IMR-90 (cell line): ENCODE measurements around the gene FKTN. TPM values are rescaled to one million over a fixed set of nuclear protein-coding genes. Genes with fewer than 3 reads are reported as not detected.

Source experiments
- ATAC-seq: fragments of 200-7000 bp; cut with Tn5 transposase; 2 replicates; pipeline ENCODE4 v1.9.1; 2020; ENCODE audit warnings: low read depth, mild to moderate bottlenecking, moderate library complexity
- BruUV-seq: library from RNA; stranded (reverse); fragments of 400-500 nt; replicated peaks from 2 replicates; lab custom pipeline; 2021; lab: Mats Ljungman, UMichigan
- CTCF ChIA-PET: fragments of 300-600 bp; formaldehyde crosslinking; extraction: SDS; loops from one replicate; lab custom pipeline; 2021; ENCODE audit warnings: antibody characterized with exemption; lab: Yijun Ruan, JAX
- POLR2A ChIA-PET: fragments of 300-600 bp; sonication (Branson Sonifier 250); formaldehyde crosslinking; loops from one replicate; lab custom pipeline; 2022; ENCODE audit warnings: antibody characterized with exemption; ENCODE audit not compliant: unreplicated experiment; lab: Charles Lee
- DNase-seq: peaks from one replicate; pipeline ENCODE4 v3.0.0; 2013
- H2AFZ ChIP-seq: replicated peaks from 2 replicates; pipeline ENCODE3; 2013; ENCODE audit warnings: low read length, mild to moderate bottlenecking; ENCODE audit not compliant: poor library complexity
- H2AK5ac ChIP-seq: 2 replicates; pipeline ENCODE4 v1.6.1; 2013; ENCODE audit warnings: low read depth, low read length, inconsistent platforms
- H2AK9ac ChIP-seq: replicated peaks from 2 replicates; pipeline ENCODE3; 2013; ENCODE audit warnings: mild to moderate bottlenecking, low read depth, low read length, moderate library complexity; ENCODE audit not compliant: poor library complexity
- H2BK120ac ChIP-seq: 2 replicates; pipeline ENCODE4 v1.6.1; 2013; ENCODE audit warnings: low read depth, low read length, inconsistent platforms
- H2BK15ac ChIP-seq: 3 replicates; pipeline ENCODE4 v1.6.1; 2013; ENCODE audit warnings: low read depth, low read length, inconsistent platforms
- H2BK20ac ChIP-seq: 2 replicates; pipeline ENCODE4 v1.6.1; 2013; ENCODE audit warnings: low read depth, mild to moderate bottlenecking, inconsistent platforms, low read length, moderate library complexity
- H2BK5ac ChIP-seq: 2 replicates; pipeline ENCODE4 v1.6.1; 2013; ENCODE audit warnings: mild to moderate bottlenecking, low read depth, low read length, inconsistent platforms; ENCODE audit not compliant: poor library complexity, severe bottlenecking
- H3K14ac ChIP-seq: replicated peaks from 2 replicates; pipeline ENCODE4 v1.6.1; 2013; ENCODE audit warnings: low read depth, low read length, inconsistent platforms
- H3K18ac ChIP-seq: 2 replicates; pipeline ENCODE4 v1.6.1; 2013; ENCODE audit warnings: low read depth, low read length, control low read depth
- H3K23ac ChIP-seq: 2 replicates; pipeline ENCODE4 v1.6.1; 2013; ENCODE audit warnings: low read depth, low read length, inconsistent platforms
- H3K27ac ChIP-seq: 2 replicates; pipeline ENCODE4 v1.5.1; 2013; ENCODE audit warnings: mild to moderate bottlenecking, control low read depth, low read length; ENCODE audit not compliant: insufficient read depth
- H3K27me3 ChIP-seq: 2 replicates; pipeline ENCODE4 v1.6.1; 2013; ENCODE audit warnings: low read length; ENCODE audit not compliant: control insufficient read depth, insufficient read depth
- H3K36me3 ChIP-seq: 2 replicates; pipeline ENCODE4 v1.6.1; 2013; ENCODE audit warnings: low read length, mixed read lengths; ENCODE audit not compliant: control insufficient read depth, insufficient read depth
- H3K4ac ChIP-seq: 2 replicates; pipeline ENCODE4 v1.6.1; 2013; ENCODE audit warnings: low read depth, low read length, inconsistent platforms
- H3K4me1 ChIP-seq: 2 replicates; pipeline ENCODE4 v1.6.1; 2013; ENCODE audit warnings: low read length, mixed read lengths; ENCODE audit not compliant: control insufficient read depth, insufficient read depth
- H3K4me2 ChIP-seq: 2 replicates; pipeline ENCODE4 v1.6.1; 2013; ENCODE audit warnings: low read depth, mild to moderate bottlenecking, control low read depth, low read length, moderate library complexity
- H3K4me3 ChIP-seq: 2 replicates; pipeline ENCODE4 v1.5.1; 2013; ENCODE audit warnings: low read depth, mild to moderate bottlenecking, control low read depth, low read length, moderate library complexity; ENCODE audit not compliant: insufficient read depth
- H3K56ac ChIP-seq: 2 replicates; pipeline ENCODE4 v1.6.1; 2013; ENCODE audit warnings: low read length, inconsistent platforms; ENCODE audit not compliant: insufficient read depth; ENCODE audit errors: extremely low read depth
- H3K79me1 ChIP-seq, 2 experiments: 2 replicates each; pipeline ENCODE4 v1.6.1; 2013; ENCODE audit warnings: low read length in 2 of 2, inconsistent platforms in 1 of 2, low read depth in 1 of 2
- H3K9ac ChIP-seq: 2 replicates; pipeline ENCODE4 v1.6.1; 2013; ENCODE audit warnings: low read depth, low read length, control low read depth
- H3K9me1 ChIP-seq: 2 replicates; pipeline ENCODE4 v1.6.1; 2013; ENCODE audit warnings: low read length, inconsistent platforms; ENCODE audit not compliant: insufficient read depth
- H3K9me3 ChIP-seq: 2 replicates; pipeline ENCODE4 v1.6.1; 2013; ENCODE audit warnings: low read length; ENCODE audit not compliant: control insufficient read depth, insufficient read depth
- H4K20me1 ChIP-seq: 2 replicates; pipeline ENCODE4 v1.6.1; 2013; ENCODE audit warnings: low read length, inconsistent platforms; ENCODE audit not compliant: insufficient read depth
- H4K5ac ChIP-seq: 2 replicates; pipeline ENCODE4 v1.6.1; 2013; ENCODE audit warnings: mild to moderate bottlenecking, low read depth, low read length, control low read depth
- H4K8ac ChIP-seq, 2 experiments: 2 replicates each; pipeline ENCODE4 v1.6.1; 2013; ENCODE audit warnings: low read depth in 2 of 2, low read length in 2 of 2, control low read depth in 1 of 2, inconsistent platforms in 1 of 2
- H4K91ac ChIP-seq: 2 replicates; pipeline ENCODE4 v1.6.1; 2013; ENCODE audit warnings: low read depth, low read length, inconsistent platforms; ENCODE audit not compliant: insufficient read depth
- BHLHE40 ChIP-seq: fragments of 150-350 bp; IDR thresholded peaks from 2 replicates; pipeline ENCODE4 v1.6.1; 2016; ENCODE audit warnings: mild to moderate bottlenecking, low read depth, low read length
- CEBPB ChIP-seq: IDR thresholded peaks from 2 replicates; pipeline ENCODE4 v1.6.1; 2012; ENCODE audit warnings: low read depth, low read length, improper control_type of control experiment
- CHD1 ChIP-seq: IDR thresholded peaks from 2 replicates; pipeline ENCODE4 v1.6.1; 2012; ENCODE audit warnings: low read depth, low read length, improper control_type of control experiment
- FOS ChIP-seq: fragments of 150-350 bp; IDR thresholded peaks from 2 replicates; pipeline ENCODE4 v1.6.1; 2016; ENCODE audit warnings: low read depth, low read length
- MAFK ChIP-seq: IDR thresholded peaks from 2 replicates; pipeline ENCODE4 v1.6.1; 2012; ENCODE audit warnings: low read depth, low read length, improper control_type of control experiment
- MAZ ChIP-seq: IDR thresholded peaks from 2 replicates; pipeline ENCODE4 v1.6.1; 2012; ENCODE audit warnings: low read depth, mild to moderate bottlenecking, low read length, improper control_type of control experiment, moderate library complexity, borderline replicate concordance
- MXI1 ChIP-seq: IDR thresholded peaks from 2 replicates; pipeline ENCODE4 v1.6.1; 2012; ENCODE audit warnings: low read depth, mild to moderate bottlenecking, low read length, moderate library complexity, borderline replicate concordance
- NFE2L2 ChIP-seq: fragments of 150-350 bp; IDR thresholded peaks from 2 replicates; pipeline ENCODE4 v1.6.1; 2016; ENCODE audit warnings: low read depth, mild to moderate bottlenecking, low read length
- POLR2A ChIP-seq: IDR thresholded peaks from 2 replicates; pipeline ENCODE4 v1.6.1; 2012; ENCODE audit warnings: mild to moderate bottlenecking, low read depth, low read length
- RAD21 ChIP-seq: IDR thresholded peaks from 2 replicates; pipeline ENCODE4 v1.6.1; 2012; ENCODE audit warnings: low read length, improper control_type of control experiment
- RCOR1 ChIP-seq: IDR thresholded peaks from 2 replicates; pipeline ENCODE4 v1.6.1; 2012; ENCODE audit warnings: mild to moderate bottlenecking, low read length, improper control_type of control experiment; ENCODE audit not compliant: insufficient replicate concordance
- RFX5 ChIP-seq: IDR thresholded peaks from 2 replicates; pipeline ENCODE4 v1.8.0; 2012; ENCODE audit warnings: low read depth, mild to moderate bottlenecking, low read length, moderate library complexity
- SMC3 ChIP-seq: fragments of 150-350 bp; IDR thresholded peaks from 2 replicates; pipeline ENCODE4 v1.6.1; 2016; ENCODE audit warnings: low read depth, mild to moderate bottlenecking, antibody characterized with exemption, low read length, moderate library complexity
- WGBS, 2 experiments: methylation state at CpG; one replicate each; pipeline versions ENCODE4 v1.1.5 to v1.1.7; 2013; ENCODE audit warnings: missing lambda C conversion rate in 2 of 2; ENCODE audit not compliant: insufficient read length in 1 of 2; ENCODE audit errors: extremely low coverage in 2 of 2; 5-methylcytosine and 5-hydroxymethylcytosine counted together
- dilution Hi-C: fragments of 300-500 bp; cut with HindIII; formaldehyde crosslinking; loops from one replicate; pipeline ENCODE4 v1.14.3; 2018; ENCODE audit warnings: low sequenced_read_pairs; ENCODE audit not compliant: unreplicated experiment
- in situ Hi-C: fragments of 300-500 bp; cut with MboI; formaldehyde crosslinking; loops from 3 replicates; pipeline ENCODE4 v1.14.3; 2019; ENCODE audit warnings: low sequenced_read_pairs, inconsistent platforms, mixed read lengths
- intact Hi-C: fragments of 100-400 bp; cut with micrococcal nuclease; formaldehyde crosslinking; loops from 2 replicates; pipeline ENCODE4 v1.10.0; 2022
- polyA plus RNA-seq, 3 experiments: library from polyadenylated mRNA; depleted of rRNA; stranded (reverse); fragments of >200 nt; gene quantifications; 2 replicates each; pipeline ENCODE4 v1.2.3, GENCODE V29; 2012; ENCODE audit warnings: low replicate concordance in 1 of 3
- total RNA-seq: library from RNA; depleted of rRNA; stranded (reverse); fragments of >200 nt; gene quantifications from 2 replicates; pipeline ENCODE4 v1.2.3, GENCODE V29; 2012
- TF ChIP-seq, protein P1 (sequence below): fragments of 150-350 bp; IDR thresholded peaks from 2 replicates; pipeline ENCODE4 v1.6.1; 2016; ENCODE audit warnings: low read depth, mild to moderate bottlenecking, low read length, moderate library complexity, borderline replicate concordance
- TF ChIP-seq, protein P2 (sequence below): conservative IDR thresholded peaks from 2 replicates; pipeline ENCODE4 v1.5.1; 2012; ENCODE audit warnings: mild to moderate bottlenecking, low read depth, low read length, improper control_type of control experiment
- TF ChIP-seq, protein P3 (sequence below): fragments of 150-350 bp; IDR thresholded peaks from 2 replicates; pipeline ENCODE4 v1.6.1; 2017; ENCODE audit warnings: mild to moderate bottlenecking, antibody characterized with exemption, low read length, low read depth

FKTN gene
- total and polyA plus RNA-seq, 2 of the 4 experiments (the other 2 are of a cell fraction) = 8.6 to 20.3 TPM

DNA sequence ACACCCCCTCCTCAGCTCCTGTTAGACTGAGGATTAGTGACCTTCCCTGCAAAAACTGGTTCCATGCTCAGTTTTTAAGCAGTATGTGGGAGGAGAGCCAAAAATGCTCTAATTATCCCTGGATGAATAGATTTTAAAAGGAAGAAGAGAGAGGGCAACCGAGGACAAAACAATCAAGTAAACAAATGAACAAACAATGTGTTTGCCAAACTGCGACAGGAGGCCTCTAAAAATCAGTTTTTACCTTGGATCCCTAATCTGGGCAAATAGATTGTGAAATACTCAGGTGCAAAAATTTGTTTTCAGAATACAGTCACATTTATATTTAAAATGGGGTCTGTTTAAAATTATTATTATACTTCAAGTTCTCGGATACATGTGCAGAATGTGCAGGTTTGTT, 112.8 kb downstream of the FKTN start:
- H2BK5ac ChIP-seq = no peak overlapping the region

More for the DNA sequence above, 112.8 kb downstream of the FKTN start:
- H3K9ac ChIP-seq = no peak overlapping the region
- H3K36me3 ChIP-seq = no peaks in the 10 kb centered on the region
- DNase-seq (no peak), ATAC-seq (no peak)
- no TSS peak for BruUV-seq
- ChIA-PET CTCF (interaction anchor here (0.5 kb wide), 1 partner anchor 33 kb away, joined by 3 read pairs; no protein-coding TSS in a partner anchor), POLR2A (no interaction called here)
- H4K8ac ChIP-seq = no peak overlapping the region
- no peak overlapping the region for H3K4me2 ChIP-seq
- H4K91ac ChIP-seq = no peak overlapping the region
- H3K56ac ChIP-seq = no peak overlapping the region
- H2BK15ac ChIP-seq = no peak overlapping the region
- no peak overlapping the region for H2AK9ac ChIP-seq
- TF ChIP-seq RFX5 (no peak), CHD1 (no peak), NFE2L2 (no peak), RAD21 (no peak), CEBPB (no peak), FOS (no peak), MXI1 (no peak), POLR2A (no peak), RCOR1 (no peak), BHLHE40 (no peak), MAFK (no peak), SMC3 (no peak), MAZ (no peak)
- TF ChIP-seq, protein P1, sequence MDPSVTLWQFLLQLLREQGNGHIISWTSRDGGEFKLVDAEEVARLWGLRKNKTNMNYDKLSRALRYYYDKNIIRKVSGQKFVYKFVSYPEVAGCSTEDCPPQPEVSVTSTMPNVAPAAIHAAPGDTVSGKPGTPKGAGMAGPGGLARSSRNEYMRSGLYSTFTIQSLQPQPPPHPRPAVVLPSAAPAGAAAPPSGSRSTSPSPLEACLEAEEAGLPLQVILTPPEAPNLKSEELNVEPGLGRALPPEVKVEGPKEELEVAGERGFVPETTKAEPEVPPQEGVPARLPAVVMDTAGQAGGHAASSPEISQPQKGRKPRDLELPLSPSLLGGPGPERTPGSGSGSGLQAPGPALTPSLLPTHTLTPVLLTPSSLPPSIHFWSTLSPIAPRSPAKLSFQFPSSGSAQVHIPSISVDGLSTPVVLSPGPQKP = no peak
- TF ChIP-seq, protein P2, sequence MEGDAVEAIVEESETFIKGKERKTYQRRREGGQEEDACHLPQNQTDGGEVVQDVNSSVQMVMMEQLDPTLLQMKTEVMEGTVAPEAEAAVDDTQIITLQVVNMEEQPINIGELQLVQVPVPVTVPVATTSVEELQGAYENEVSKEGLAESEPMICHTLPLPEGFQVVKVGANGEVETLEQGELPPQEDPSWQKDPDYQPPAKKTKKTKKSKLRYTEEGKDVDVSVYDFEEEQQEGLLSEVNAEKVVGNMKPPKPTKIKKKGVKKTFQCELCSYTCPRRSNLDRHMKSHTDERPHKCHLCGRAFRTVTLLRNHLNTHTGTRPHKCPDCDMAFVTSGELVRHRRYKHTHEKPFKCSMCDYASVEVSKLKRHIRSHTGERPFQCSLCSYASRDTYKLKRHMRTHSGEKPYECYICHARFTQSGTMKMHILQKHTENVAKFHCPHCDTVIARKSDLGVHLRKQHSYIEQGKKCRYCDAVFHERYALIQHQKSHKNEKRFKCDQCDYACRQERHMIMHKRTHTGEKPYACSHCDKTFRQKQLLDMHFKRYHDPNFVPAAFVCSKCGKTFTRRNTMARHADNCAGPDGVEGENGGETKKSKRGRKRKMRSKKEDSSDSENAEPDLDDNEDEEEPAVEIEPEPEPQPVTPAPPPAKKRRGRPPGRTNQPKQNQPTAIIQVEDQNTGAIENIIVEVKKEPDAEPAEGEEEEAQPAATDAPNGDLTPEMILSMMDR = no peak
- TF ChIP-seq, protein P3, sequence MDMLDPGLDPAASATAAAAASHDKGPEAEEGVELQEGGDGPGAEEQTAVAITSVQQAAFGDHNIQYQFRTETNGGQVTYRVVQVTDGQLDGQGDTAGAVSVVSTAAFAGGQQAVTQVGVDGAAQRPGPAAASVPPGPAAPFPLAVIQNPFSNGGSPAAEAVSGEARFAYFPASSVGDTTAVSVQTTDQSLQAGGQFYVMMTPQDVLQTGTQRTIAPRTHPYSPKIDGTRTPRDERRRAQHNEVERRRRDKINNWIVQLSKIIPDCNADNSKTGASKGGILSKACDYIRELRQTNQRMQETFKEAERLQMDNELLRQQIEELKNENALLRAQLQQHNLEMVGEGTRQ = no peak
- H3K4me3 ChIP-seq = no peak overlapping the region
- no peak overlapping the region for H4K5ac ChIP-seq
- no peaks in the 10 kb centered on the region for H3K4me1 ChIP-seq
- in situ Hi-C loops (no loop called here), dilution Hi-C loops (no loop called here), intact Hi-C loops (no loop called here)
- H2AFZ ChIP-seq = no peak overlapping the region
- H3K79me1 ChIP-seq = no peaks in the 10 kb centered on the region
- H3K9me1 ChIP-seq = no peaks in the 10 kb centered on the region
- H2BK20ac ChIP-seq = no peak overlapping the region
- peaks cover 5% of the 10 kb centered on the region for H3K27me3 ChIP-seq
- H3K18ac ChIP-seq = no peak overlapping the region
- no peak overlapping the region for H3K14ac ChIP-seq
- no peak overlapping the region for H3K23ac ChIP-seq
- H2BK120ac ChIP-seq = no peak overlapping the region
- no peak overlapping the region for H2AK5ac ChIP-seq
- H3K4ac ChIP-seq = no peak overlapping the region
- no CpG with 5 or more reads among the region's 3 CpGs for WGBS, 2 experiments
- H4K20me1 ChIP-seq = no peaks in the 10 kb centered on the region
- no peaks in the 10 kb centered on the region for H3K9me3 ChIP-seq
- no peak overlapping the region for H3K27ac ChIP-seq
